ENCODE data around the gene UBE2Q1. TPM values are rescaled to one million over a fixed set of nuclear protein-coding genes. Genes with fewer than 3 reads are reported as not detected.

Gene UBE2Q1
- total and polyA plus RNA-seq, 2 donors: 33.0 to 49.4 TPM

DNA sequence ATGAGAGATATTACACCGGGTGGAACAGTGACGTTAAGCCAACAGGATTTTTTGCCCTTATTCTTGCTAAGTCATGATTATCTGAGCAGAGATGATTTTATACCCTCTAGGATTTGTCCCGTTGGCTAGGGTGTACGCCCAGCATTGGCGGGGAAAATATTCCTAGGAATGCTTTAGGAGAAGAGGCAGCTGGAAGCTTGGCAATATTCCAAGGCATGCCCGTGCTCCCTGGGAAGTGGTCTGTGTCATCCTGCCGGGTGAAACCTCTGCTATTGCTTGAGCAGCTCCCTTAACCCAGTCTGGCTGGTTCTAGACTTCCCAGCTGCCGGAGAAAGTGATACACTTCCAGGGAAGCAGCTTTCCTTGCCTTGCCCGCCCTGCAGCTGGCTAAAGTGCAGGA, 25.3 kb upstream of the UBE2Q1 start:
- no peak overlapping the region for H3K27ac ChIP-seq (ENCODE audit: low read depth in 1 of 2, low read length in 1 of 2)
- no peaks in the 10 kb centered on the region for H3K9me3 ChIP-seq (ENCODE audit: control insufficient read depth in 2 of 2, insufficient read depth in 1 of 2, low read length in 1 of 2)
- peaks cover 96 to 100% of the 10 kb centered on the region in 2 donors for H3K36me3 ChIP-seq (ENCODE audit: control insufficient read depth in 2 of 2, insufficient read depth in 2 of 2, low read length in 1 of 2)
- H3K4me1 ChIP-seq (ENCODE audit: control insufficient read depth in 2 of 2, insufficient read depth in 2 of 2, low read length in 2 of 2): no peaks in the 10 kb centered on the region
- WGBS: 95% methylated on average over 9 of the region's 9 CpGs
- H3K27me3 ChIP-seq (ENCODE audit: control insufficient read depth in 2 of 2, insufficient read depth in 1 of 2, low read length in 1 of 2): no peaks in the 10 kb centered on the region
- no peak for DNase-seq (ENCODE audit: low read depth in 6 of 9, low spot score in 9 of 9)
- H3K4me3 ChIP-seq (ENCODE audit: low read length in 2 of 2): no peak overlapping the region

DNA sequence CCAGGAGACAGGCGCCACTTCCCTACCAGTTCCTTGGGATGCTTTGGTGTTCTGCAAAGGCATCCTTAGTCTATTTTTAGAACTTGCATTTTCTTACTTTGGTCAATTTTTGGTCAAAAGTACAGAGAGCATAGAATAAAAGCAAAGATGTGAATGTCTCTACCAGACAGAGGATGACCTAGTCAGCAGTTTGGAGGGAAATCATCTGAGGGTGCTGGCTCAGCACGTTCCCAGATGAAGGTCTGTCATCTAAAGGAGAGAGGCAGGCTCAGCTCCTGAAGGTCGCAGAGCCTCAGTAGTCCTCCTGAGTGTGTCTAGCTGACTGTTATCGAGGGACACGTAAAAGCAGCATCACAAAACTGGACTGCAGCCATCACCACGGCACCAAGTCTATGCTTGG, 24.4 kb upstream of the UBE2Q1 start:
- no peak overlapping the region for H3K27ac ChIP-seq (ENCODE audit: low read depth in 1 of 2, low read length in 1 of 2)
- no peaks in the 10 kb centered on the region for H3K27me3 ChIP-seq (ENCODE audit: control insufficient read depth in 2 of 2, insufficient read depth in 1 of 2, low read length in 1 of 2)
- no peaks in the 10 kb centered on the region for H3K9me3 ChIP-seq (ENCODE audit: control insufficient read depth in 2 of 2, insufficient read depth in 1 of 2, low read length in 1 of 2)
- no peak overlapping the region for H3K4me3 ChIP-seq (ENCODE audit: low read length in 2 of 2)
- H3K36me3 ChIP-seq (ENCODE audit: control insufficient read depth in 2 of 2, insufficient read depth in 2 of 2, low read length in 1 of 2): peaks cover 93 to 100% of the 10 kb centered on the region in 2 donors
- WGBS: 99% methylated on average over 6 of the region's 6 CpGs
- no peaks in the 10 kb centered on the region for H3K4me1 ChIP-seq (ENCODE audit: control insufficient read depth in 2 of 2, insufficient read depth in 2 of 2, low read length in 2 of 2)
- DNase-seq (ENCODE audit: low read depth in 6 of 9, low spot score in 9 of 9): no peak

DNA sequence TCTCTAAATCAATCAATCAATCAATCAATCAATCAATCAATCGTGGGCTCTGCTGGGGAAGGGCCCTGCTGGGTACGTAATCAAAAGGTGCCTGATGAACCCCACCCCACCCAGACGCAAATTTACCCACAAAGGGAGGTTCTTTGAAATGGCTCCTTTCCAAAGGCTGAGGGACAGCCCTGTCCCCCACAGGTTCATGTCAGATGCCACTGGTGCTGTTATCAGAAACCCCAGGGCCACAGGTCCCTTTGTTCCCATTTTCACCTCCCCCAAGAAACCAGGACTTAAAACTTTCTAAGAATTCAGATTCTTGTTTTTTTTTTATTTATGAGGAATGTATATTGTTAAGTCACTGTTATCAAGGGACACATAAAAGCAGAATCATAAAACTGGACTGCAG, 23.3 kb upstream of the UBE2Q1 start:
- Histone ChIP-seq H3K9me3 (ENCODE audit: control insufficient read depth in 2 of 2, insufficient read depth in 1 of 2, low read length in 1 of 2) (no peaks in the 10 kb centered on the region), H3K27ac (ENCODE audit: low read depth in 1 of 2, low read length in 1 of 2) (no peak overlapping the region), H3K4me1 (ENCODE audit: control insufficient read depth in 2 of 2, insufficient read depth in 2 of 2, low read length in 2 of 2) (no peaks in the 10 kb centered on the region), H3K4me3 (ENCODE audit: low read length in 2 of 2) (no peak overlapping the region), H3K36me3 (ENCODE audit: control insufficient read depth in 2 of 2, insufficient read depth in 2 of 2, low read length in 1 of 2) (peaks cover 90 to 95% of the 10 kb centered on the region in 2 donors), H3K27me3 (ENCODE audit: control insufficient read depth in 2 of 2, insufficient read depth in 1 of 2, low read length in 1 of 2) (no peaks in the 10 kb centered on the region)
- DNase-seq (ENCODE audit: low read depth in 6 of 9, low spot score in 9 of 9): no peak
- WGBS: 82% methylated on average over 3 of the region's 3 CpGs

DNA sequence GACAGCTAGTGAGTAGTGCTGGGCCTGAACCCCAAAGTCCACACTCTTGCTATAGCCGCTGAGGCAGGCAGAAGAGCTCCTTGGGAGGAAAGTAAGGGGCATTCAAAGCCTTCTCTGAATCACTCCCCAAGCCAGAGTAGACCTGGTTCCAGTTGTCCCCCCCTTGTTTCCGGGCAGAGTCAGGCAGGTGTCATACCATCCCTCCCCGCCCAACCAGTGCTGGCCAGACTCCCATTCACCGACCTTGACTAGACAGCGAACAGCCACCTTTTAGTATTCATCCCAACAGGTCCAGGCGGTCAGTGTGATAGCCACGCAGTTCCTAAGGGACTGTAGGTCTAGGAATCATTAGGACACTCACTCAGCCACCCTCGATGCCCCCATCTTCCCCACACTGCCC, 20.9 kb upstream of the UBE2Q1 start:
- no peak overlapping the region for H3K27ac ChIP-seq (ENCODE audit: low read depth in 1 of 2, low read length in 1 of 2)
- no peaks in the 10 kb centered on the region for H3K4me1 ChIP-seq (ENCODE audit: control insufficient read depth in 2 of 2, insufficient read depth in 2 of 2, low read length in 2 of 2)
- peaks cover 66 to 71% of the 10 kb centered on the region in 2 donors for H3K36me3 ChIP-seq (ENCODE audit: control insufficient read depth in 2 of 2, insufficient read depth in 2 of 2, low read length in 1 of 2)
- H3K4me3 ChIP-seq (ENCODE audit: low read length in 2 of 2): no peak overlapping the region
- no peak for DNase-seq (ENCODE audit: low read depth in 6 of 9, low spot score in 9 of 9)
- H3K9me3 ChIP-seq (ENCODE audit: control insufficient read depth in 2 of 2, insufficient read depth in 1 of 2, low read length in 1 of 2): no peaks in the 10 kb centered on the region
- H3K27me3 ChIP-seq (ENCODE audit: control insufficient read depth in 2 of 2, insufficient read depth in 1 of 2, low read length in 1 of 2): no peaks in the 10 kb centered on the region
- WGBS: 96% methylated on average over 8 of the region's 8 CpGs

DNA sequence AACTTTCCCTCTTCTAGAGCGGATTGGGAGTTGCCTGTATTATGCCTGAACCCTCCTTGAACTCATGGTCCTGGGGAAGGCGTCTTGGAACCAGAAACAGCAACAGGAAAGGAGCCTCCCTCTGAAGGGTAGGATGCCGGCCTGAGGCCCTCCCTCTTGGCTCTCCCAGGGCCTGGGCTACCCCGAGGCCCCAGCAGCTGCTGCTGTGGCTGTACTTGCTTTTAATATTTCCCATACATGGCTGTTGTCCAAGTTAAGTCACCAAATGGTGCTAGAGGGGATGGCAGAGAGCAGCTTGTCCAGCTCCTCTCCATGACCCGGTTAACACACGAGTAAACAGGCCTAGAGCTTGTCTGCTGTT, 19.6 kb upstream of the UBE2Q1 start:
- H3K4me3 ChIP-seq (ENCODE audit: low read length in 2 of 2): no peak overlapping the region
- DNase-seq (ENCODE audit: low read depth in 6 of 9, low spot score in 9 of 9): no peak
- no peaks in the 10 kb centered on the region for H3K27me3 ChIP-seq (ENCODE audit: control insufficient read depth in 2 of 2, insufficient read depth in 1 of 2, low read length in 1 of 2)
- H3K27ac ChIP-seq (ENCODE audit: low read depth in 1 of 2, low read length in 1 of 2): no peak overlapping the region
- no peaks in the 10 kb centered on the region for H3K9me3 ChIP-seq (ENCODE audit: control insufficient read depth in 2 of 2, insufficient read depth in 1 of 2, low read length in 1 of 2)
- WGBS: 93% methylated on average over 6 of the region's 6 CpGs
- H3K36me3 ChIP-seq (ENCODE audit: control insufficient read depth in 2 of 2, insufficient read depth in 2 of 2, low read length in 1 of 2): peaks cover 53 to 58% of the 10 kb centered on the region in 2 donors
- H3K4me1 ChIP-seq (ENCODE audit: control insufficient read depth in 2 of 2, insufficient read depth in 2 of 2, low read length in 2 of 2): no peaks in the 10 kb centered on the region

DNA sequence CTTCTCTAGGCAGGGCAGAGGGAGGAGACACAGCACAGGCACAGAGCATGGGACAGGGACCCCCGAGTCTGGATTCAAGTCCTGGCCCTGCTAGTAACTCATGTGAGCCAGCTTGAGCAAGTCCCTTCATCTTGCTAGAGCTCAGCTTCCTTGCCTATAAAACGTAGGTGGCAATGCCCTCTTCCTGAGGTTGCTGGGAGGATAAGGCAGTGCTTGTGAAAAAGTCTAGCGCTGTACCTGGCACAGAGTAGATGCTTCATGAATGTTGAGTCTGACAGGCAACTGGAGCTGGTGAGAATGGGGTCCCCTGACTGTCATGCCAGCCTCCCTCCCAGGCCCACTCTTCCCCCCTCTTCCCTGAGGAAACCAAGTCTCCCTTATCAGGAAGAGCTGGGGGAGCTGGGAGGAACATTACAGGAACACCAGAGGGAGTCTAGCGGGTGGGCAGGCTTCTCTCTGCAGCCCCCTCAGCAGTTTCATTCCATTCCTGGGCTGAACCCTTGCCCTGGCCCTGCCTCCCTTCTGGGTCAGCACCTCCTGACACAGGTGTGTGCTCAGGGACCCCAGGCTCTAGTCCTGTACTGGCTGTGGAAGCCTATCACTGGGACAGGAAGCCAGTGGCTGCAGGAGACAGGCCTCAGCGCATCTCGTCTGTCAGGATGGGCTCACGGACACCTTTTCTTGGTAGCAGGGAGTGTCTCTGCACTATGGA, 19.0 kb upstream of the UBE2Q1 start:
- no peaks in the 10 kb centered on the region for H3K4me1 ChIP-seq (ENCODE audit: control insufficient read depth in 2 of 2, insufficient read depth in 2 of 2, low read length in 2 of 2)
- no peaks in the 10 kb centered on the region for H3K27me3 ChIP-seq (ENCODE audit: control insufficient read depth in 2 of 2, insufficient read depth in 1 of 2, low read length in 1 of 2)
- 89% methylated on average over 7 of the region's 7 CpGs for WGBS
- no peak overlapping the region for H3K27ac ChIP-seq (ENCODE audit: low read depth in 1 of 2, low read length in 1 of 2)
- no peaks in the 10 kb centered on the region for H3K9me3 ChIP-seq (ENCODE audit: control insufficient read depth in 2 of 2, insufficient read depth in 1 of 2, low read length in 1 of 2)
- peaks cover 47 to 52% of the 10 kb centered on the region in 2 donors for H3K36me3 ChIP-seq (ENCODE audit: control insufficient read depth in 2 of 2, insufficient read depth in 2 of 2, low read length in 1 of 2)
- H3K4me3 ChIP-seq (ENCODE audit: low read length in 2 of 2): no peak overlapping the region
- no peak for DNase-seq (ENCODE audit: low read depth in 6 of 9, low spot score in 9 of 9)

DNA sequence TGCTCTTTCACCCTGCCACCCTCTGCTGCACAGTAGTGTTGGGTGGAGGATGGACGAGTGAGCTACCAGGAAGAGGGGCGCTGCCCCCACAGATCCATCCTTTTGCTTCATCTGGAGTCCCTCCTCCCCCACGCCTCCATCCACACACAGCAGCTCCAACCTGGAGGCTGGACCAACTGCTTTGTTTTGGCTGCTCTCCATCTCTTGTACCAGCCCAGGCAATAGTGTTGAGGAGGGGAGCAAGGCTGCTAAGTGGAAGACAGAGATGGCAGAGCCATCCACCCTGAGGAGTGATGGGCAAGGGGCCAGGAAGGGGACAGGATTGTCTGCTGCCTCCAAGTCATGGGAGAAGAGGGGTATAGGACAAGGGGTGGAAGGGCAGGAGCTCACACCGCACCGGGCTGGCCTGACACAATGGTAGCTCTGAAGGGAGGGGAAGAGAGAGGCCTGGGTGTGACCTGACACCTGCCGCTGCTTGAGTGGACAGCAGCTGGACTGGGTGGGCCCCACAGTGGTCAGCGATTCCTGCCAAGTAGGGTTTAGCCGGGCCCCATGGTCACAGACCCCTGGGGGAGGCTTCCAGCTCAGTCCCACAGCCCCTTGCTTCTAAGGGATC, 17.6 kb upstream of the UBE2Q1 start:
- 88% methylated on average over 8 of the region's 8 CpGs for WGBS
- Histone ChIP-seq H3K9me3 (ENCODE audit: control insufficient read depth in 2 of 2, insufficient read depth in 1 of 2, low read length in 1 of 2) (no peaks in the 10 kb centered on the region), H3K4me1 (ENCODE audit: control insufficient read depth in 2 of 2, insufficient read depth in 2 of 2, low read length in 2 of 2) (no peaks in the 10 kb centered on the region), H3K27ac (ENCODE audit: low read depth in 1 of 2, low read length in 1 of 2) (no peak overlapping the region), H3K4me3 (ENCODE audit: low read length in 2 of 2) (no peak overlapping the region), H3K36me3 (ENCODE audit: control insufficient read depth in 2 of 2, insufficient read depth in 2 of 2, low read length in 1 of 2) (peaks cover 33 to 38% of the 10 kb centered on the region in 2 donors), H3K27me3 (ENCODE audit: control insufficient read depth in 2 of 2, insufficient read depth in 1 of 2, low read length in 1 of 2) (no peaks in the 10 kb centered on the region)
- no peak for DNase-seq (ENCODE audit: low read depth in 6 of 9, low spot score in 9 of 9)

DNA sequence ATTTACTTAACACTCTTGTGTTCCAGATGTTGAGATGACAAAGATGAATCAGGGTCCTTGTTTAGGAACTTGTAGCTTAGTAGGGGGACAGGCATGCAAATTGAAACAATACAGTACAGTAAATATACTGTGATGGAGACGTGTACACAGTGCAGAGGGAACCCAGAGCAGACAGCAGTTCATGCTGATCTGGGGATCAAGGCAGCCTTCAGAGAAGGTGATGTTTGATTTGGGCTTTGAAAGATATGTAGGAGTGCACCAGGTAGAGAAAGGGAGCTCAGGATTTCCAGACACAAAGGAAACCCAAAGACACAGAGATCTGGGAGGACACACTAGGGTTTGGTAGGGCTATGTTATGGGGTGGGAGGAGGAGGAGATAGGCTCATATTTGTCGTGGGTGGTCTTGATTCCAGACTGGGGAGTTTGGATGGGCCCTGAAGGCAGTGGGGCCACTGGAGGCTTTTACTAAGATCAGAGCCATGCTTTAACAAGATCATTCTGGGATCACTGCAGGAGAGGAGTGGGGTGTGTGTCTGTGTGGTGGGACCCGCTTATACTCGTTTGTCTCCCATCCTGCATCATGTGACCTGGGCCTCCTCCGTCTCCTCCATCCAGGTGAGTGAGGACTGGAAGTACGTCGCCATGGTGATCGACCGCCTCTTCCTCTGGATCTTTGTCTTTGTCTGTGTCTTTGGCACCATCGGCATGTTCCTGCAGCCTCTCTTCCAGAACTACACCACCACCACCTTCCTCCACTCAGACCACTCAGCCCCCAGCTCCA, 16.9 kb upstream of the UBE2Q1 start:
- Histone ChIP-seq H3K27me3 (ENCODE audit: control insufficient read depth in 2 of 2, insufficient read depth in 1 of 2, low read length in 1 of 2) (no peaks in the 10 kb centered on the region), H3K36me3 (ENCODE audit: control insufficient read depth in 2 of 2, insufficient read depth in 2 of 2, low read length in 1 of 2) (peaks cover 26 to 31% of the 10 kb centered on the region in 2 donors), H3K9me3 (ENCODE audit: control insufficient read depth in 2 of 2, insufficient read depth in 1 of 2, low read length in 1 of 2) (no peaks in the 10 kb centered on the region), H3K4me3 (ENCODE audit: low read length in 2 of 2) (no peak overlapping the region), H3K4me1 (ENCODE audit: control insufficient read depth in 2 of 2, insufficient read depth in 2 of 2, low read length in 2 of 2) (no peaks in the 10 kb centered on the region), H3K27ac (ENCODE audit: low read depth in 1 of 2, low read length in 1 of 2) (no peak overlapping the region)
- WGBS: 90% methylated on average over 10 of the region's 10 CpGs
- DNase-seq (ENCODE audit: low read depth in 6 of 9, low spot score in 9 of 9): no peak

DNA sequence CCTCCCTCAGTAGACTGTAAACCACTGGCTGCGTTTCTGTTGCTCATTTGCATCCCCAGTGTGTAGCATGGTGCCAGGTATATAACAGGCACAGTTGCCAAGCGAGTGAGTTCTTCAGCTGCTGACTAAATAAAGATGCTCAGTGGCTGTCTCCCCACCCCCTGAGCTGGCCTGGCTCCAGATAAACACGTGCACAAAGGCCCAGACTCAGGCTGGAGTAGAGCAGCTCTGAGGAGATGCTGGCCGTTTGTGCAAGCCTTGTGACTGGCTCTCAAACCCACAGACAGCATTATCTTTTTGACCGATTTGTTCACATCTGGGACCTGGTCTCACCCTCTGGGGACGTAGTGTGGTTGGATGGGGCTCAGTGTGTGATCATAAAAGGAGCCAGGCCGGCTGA, 16.3 kb upstream of the UBE2Q1 start:
- 49% methylated on average over 7 of the region's 7 CpGs for WGBS
- Histone ChIP-seq H3K4me1 (ENCODE audit: control insufficient read depth in 2 of 2, insufficient read depth in 2 of 2, low read length in 2 of 2) (no peaks in the 10 kb centered on the region), H3K9me3 (ENCODE audit: control insufficient read depth in 2 of 2, insufficient read depth in 1 of 2, low read length in 1 of 2) (no peaks in the 10 kb centered on the region), H3K36me3 (ENCODE audit: control insufficient read depth in 2 of 2, insufficient read depth in 2 of 2, low read length in 1 of 2) (peaks cover 19 to 24% of the 10 kb centered on the region in 2 donors), H3K27ac (ENCODE audit: low read depth in 1 of 2, low read length in 1 of 2) (no peak overlapping the region), H3K4me3 (ENCODE audit: low read length in 2 of 2) (no peak overlapping the region), H3K27me3 (ENCODE audit: control insufficient read depth in 2 of 2, insufficient read depth in 1 of 2, low read length in 1 of 2) (peaks cover 0 to 3% of the 10 kb centered on the region in 2 donors)
- DNase-seq (ENCODE audit: low read depth in 6 of 9, low spot score in 9 of 9): no peak
